ENCODE results near the gene EIF3B. TPM values are rescaled to one million over a fixed set of nuclear protein-coding genes. Genes with fewer than 3 reads are reported as not detected.
A peak's percentile ranks its signal among the peaks of the same experiment; 100 is the strongest.

EIF3B gene
- total and polyA plus RNA-seq, 3 donors from 2014 or later, result 165 to 263 (median 237) TPM

DNA sequence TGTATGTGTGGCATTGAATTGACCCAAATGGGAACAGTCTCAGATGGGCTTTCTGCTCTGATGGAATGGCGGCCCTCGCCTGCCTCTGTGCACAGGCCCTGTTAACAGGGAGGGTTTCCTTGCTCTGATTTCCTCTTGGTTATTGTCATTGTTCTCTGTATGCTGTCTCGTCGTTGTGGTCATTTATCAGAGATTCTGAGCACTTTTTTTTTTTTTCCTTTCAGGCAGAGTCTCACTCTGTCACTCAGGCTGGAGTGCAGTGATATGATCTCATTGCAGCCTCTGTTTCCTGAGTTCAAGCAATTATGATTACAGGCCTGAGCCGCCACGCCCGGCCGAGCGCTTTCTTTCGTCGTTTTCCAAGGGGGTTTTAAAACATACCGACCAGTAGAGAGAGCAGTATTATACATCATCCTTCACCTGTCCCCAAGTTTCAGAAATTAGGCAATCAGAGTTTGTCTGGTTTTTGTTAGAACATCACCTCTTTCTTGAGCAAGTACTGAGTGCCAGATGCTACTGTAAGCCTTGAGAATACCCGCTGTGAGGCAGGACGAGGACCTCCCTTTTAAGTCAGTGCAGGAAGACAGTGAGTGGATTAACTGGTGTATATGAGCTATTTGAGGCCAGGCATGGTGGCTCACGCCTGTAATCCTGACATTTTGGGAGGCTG lies 55.3 kb downstream of the EIF3B start:
- WGBS, 2 donors, result 77 to 82% methylated on average over 15 of the region's 15 CpGs
- peak overlapping the region in 1 of 2 donors; percentile 7 for H3K27ac ChIP-seq
- DNase-seq, result no peak
- H3K4me3 ChIP-seq, result no peak overlapping the region
- no peaks in the 10 kb centered on the region for H3K9me3 ChIP-seq
- H3K36me3 ChIP-seq (ENCODE audit: low read depth, missing control alignments), result no peaks in the 10 kb centered on the region
- peaks cover 42% of the 10 kb centered on the region for H3K4me1 ChIP-seq
- TF ChIP-seq POLR2A (IDR thresholded peaks at IDR 0.05), result no peak
- TF ChIP-seq, protein P1, sequence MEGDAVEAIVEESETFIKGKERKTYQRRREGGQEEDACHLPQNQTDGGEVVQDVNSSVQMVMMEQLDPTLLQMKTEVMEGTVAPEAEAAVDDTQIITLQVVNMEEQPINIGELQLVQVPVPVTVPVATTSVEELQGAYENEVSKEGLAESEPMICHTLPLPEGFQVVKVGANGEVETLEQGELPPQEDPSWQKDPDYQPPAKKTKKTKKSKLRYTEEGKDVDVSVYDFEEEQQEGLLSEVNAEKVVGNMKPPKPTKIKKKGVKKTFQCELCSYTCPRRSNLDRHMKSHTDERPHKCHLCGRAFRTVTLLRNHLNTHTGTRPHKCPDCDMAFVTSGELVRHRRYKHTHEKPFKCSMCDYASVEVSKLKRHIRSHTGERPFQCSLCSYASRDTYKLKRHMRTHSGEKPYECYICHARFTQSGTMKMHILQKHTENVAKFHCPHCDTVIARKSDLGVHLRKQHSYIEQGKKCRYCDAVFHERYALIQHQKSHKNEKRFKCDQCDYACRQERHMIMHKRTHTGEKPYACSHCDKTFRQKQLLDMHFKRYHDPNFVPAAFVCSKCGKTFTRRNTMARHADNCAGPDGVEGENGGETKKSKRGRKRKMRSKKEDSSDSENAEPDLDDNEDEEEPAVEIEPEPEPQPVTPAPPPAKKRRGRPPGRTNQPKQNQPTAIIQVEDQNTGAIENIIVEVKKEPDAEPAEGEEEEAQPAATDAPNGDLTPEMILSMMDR (IDR thresholded peaks at IDR 0.05), result no peak
- H3K27me3 ChIP-seq, result no peaks in the 10 kb centered on the region
- intact Hi-C loops (cut with DNase I; ENCODE audit: low total_unique reads), result no loop called here

DNA sequence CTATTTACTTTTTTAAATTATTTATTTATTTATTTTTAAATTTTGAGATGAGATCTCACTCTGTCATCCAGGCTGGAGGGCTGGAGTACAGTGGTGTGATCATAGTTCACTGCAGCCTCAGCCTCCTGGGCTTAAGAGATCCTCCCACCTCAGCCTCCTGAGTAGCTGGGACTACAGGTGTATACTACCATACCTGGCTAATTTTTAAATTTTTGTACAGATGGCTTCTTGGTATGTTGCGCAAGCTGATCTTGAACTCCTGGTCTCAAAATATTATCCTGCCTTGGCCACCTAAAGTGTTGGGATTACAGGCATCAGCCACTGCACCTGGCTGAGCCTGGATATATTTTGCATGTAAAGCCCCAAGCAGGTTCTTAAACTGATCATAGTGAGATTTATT lies 56.4 kb downstream of the EIF3B start:
- Histone ChIP-seq H3K27ac (no peak overlapping the region), H3K4me3 (no peak overlapping the region), H3K9me3 (no peaks in the 10 kb centered on the region), H3K27me3 (no peaks in the 10 kb centered on the region), H3K36me3 (ENCODE audit: low read depth, missing control alignments) (no peaks in the 10 kb centered on the region), H3K4me1 (peaks cover 32% of the 10 kb centered on the region)
- no peak for TF ChIP-seq POLR2A (IDR thresholded peaks at IDR 0.05)
- TF ChIP-seq, protein P1 (IDR thresholded peaks at IDR 0.05), result no peak
- intact Hi-C loops (cut with DNase I; ENCODE audit: low total_unique reads), result no loop called here
- DNase-seq, result no peak
- WGBS, 2 donors, result 95 to 96% methylated on average over 1 of the region's 1 CpG

DNA sequence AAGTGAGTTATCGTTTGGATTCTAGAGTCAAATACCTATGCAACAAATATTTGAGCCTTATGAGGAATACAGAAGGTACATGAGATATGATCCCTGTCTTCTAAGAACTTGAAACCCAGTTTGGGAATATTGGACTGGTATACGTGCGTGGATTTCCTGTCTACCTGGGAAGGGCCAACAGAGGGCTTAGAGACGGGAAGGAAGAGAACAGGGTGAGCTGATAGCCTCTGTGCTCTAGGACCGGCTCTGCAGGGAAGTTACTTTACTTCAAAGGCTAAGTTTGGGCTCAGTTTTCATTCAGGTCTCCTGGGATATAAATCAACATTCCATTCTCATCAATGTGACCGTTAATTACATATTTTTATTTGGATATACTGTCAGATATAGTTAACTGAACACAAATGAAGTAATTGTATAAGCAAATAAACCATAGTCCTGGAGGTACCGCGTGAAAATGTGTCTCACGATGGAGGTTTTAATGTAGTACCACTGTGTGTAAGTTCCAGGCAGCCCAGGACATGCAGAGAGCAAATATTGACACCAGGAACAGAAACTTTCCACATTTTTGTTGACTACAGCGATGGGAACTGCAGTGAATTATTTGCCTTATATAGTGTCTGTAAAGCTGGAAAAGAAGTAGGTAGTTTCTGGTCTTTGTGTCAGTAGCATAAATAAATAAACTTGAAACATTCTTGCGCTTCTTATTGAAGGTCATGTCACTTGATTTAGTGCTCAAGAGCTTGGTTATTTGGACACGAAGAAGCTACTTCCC lies 57.4 kb downstream of the EIF3B start:
- Histone ChIP-seq H3K36me3 (ENCODE audit: low read depth, missing control alignments) (no peaks in the 10 kb centered on the region), H3K4me3 (no peak overlapping the region), H3K27ac (peak overlapping the region in 1 of 2 donors; percentile 65), H3K4me1 (peaks cover 31% of the 10 kb centered on the region), H3K9me3 (no peaks in the 10 kb centered on the region), H3K27me3 (no peaks in the 10 kb centered on the region)
- DNase-seq, result no peak
- no peak for TF ChIP-seq POLR2A (IDR thresholded peaks at IDR 0.05)
- TF ChIP-seq, protein P1 (IDR thresholded peaks at IDR 0.05), result no peak
- WGBS, 2 donors, result 47 to 56% methylated on average over 12 of the region's 12 CpGs
- intact Hi-C loops (cut with DNase I; ENCODE audit: low total_unique reads), result no loop called here

DNA sequence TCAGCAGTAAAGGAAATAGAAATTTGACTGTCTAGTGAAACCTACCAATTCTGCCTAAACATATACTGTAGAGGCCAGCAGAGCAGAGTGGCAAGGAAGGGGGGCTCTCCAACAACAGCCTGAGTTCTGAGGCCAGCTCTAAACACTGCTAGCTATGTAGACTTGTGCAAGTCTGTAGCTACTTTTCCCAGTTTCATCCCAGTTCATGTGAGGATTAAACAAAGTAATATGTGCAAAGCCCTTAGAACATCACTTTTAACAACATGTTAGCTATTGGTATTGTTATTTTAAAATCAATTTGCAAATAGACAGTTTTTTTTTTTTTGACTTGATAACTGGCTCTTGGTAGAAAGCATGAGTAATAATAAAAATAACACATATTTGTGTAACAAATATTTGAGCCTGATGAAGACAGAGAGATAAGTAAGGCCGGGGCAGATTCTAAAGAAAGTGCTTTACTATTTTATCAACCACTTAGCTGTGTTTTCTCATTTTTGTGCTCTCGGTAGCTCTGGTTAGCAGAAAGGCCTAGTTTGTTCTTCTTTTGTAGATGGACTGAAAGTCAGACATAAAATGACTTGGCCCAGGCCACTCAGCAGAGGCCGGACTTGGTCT lies 58.1 kb downstream of the EIF3B start:
- no peak overlapping the region for H3K4me3 ChIP-seq
- intact Hi-C loops (cut with DNase I; ENCODE audit: low total_unique reads), result no loop called here
- peak overlapping the region in 1 of 2 donors; percentile 65 for H3K27ac ChIP-seq
- DNase-seq, result no peak
- H3K36me3 ChIP-seq (ENCODE audit: low read depth, missing control alignments), result no peaks in the 10 kb centered on the region
- 58 to 61% methylated on average over 3 of the region's 3 CpGs for WGBS, 2 donors
- H3K9me3 ChIP-seq, result no peaks in the 10 kb centered on the region
- H3K4me1 ChIP-seq, result peaks cover 31% of the 10 kb centered on the region
- TF ChIP-seq, protein P1 (IDR thresholded peaks at IDR 0.05), result no peak
- no peak for TF ChIP-seq POLR2A (IDR thresholded peaks at IDR 0.05)
- no peaks in the 10 kb centered on the region for H3K27me3 ChIP-seq

Data from testis (tissue), 3 donors.